ENCODE results near the gene CELF4.

- TF ChIP-seq POLR2AphosphoS5 (IDR thresholded peaks at IDR 0.05; ENCODE audit: insufficient read depth, low read depth, low read length): no peak
- no peak for TF ChIP-seq CTCF (IDR thresholded peaks at IDR 0.05; ENCODE audit: extremely low read depth in 1 of 2, insufficient read depth in 1 of 2, low read depth in 1 of 2, low read length in 2 of 2)
Measured at GRCh38 chr18:37534627-37535026, 31.0 kb downstream of the CELF4 start.
